ENCODE data around the gene MAEL.

DNA sequence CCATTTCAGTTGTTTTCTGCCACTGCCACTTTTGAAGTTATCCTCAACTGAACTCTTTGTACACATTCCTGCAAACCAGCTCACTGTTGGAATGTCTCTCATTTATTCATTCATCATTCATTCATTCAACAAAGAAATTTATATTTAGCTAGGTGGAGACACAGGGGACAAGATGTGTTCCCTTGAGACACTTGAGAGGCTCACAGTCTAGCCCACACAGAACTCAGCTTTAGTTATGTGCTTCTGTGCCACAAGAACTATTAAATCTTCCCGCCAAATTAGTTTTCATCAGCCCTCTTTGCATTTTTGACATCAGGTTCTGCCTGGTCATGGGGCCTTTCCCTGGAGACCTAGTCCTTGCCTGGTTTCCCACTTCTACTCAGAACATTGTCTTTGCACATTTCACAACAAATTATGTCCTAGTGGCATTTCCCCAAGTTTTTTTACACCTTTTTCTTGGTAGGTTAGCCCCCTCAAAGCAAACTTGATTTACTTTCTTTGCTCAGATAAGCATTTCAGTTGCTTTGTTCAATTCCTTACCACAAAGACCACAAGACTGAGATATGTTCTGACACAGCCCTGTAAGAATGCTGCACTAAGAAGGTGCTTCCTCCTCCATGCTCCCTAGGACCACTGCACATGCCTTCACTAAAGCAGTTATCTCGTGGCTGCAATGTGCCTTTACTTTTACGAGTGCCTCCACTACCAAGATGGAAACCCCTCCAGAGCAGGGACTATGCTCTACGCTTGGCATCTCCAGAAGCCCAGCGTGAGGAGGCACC is 44.7 kb upstream of the MAEL start:
- no peak for TF ChIP-seq CTCF (IDR thresholded peaks at IDR 0.05)
- TF ChIP-seq POLR2A (IDR thresholded peaks at IDR 0.05), result no peak
